ACC112 (cell line): ENCODE measurements around the gene UBQLNL.

Source experiments
- H2AFZ ChIP-seq: fragments of 200-600 bp; sonication (generic); one replicate; pipeline ENCODE4 v1.6.0; 2017; ENCODE audit warnings: antibody characterized with exemption, low read length; ENCODE audit not compliant: unreplicated experiment
- H3K27ac ChIP-seq: fragments of 200-600 bp; sonication (generic); 2 replicates; pipeline ENCODE4 v1.5.1; 2014; ENCODE audit warnings: low read depth, mild to moderate bottlenecking, antibody characterized with exemption, low read length, moderate library complexity
- H3K27me3 ChIP-seq: fragments of 200-600 bp; sonication (generic); 2 replicates; pipeline ENCODE4 v1.6.1; 2014; ENCODE audit warnings: mild to moderate bottlenecking, antibody characterized with exemption, low read length, moderate library complexity, mixed read lengths; ENCODE audit not compliant: insufficient read depth
- H3K36me3 ChIP-seq: fragments of 200-600 bp; sonication (generic); 2 replicates; pipeline ENCODE4 v1.6.1; 2016; ENCODE audit warnings: mild to moderate bottlenecking, antibody characterized with exemption, low read length, moderate library complexity, mixed read lengths; ENCODE audit not compliant: insufficient read depth
- H3K4me1 ChIP-seq: fragments of 200-600 bp; sonication (generic); one replicate; pipeline ENCODE4 v1.6.1; 2016; ENCODE audit warnings: low read length, mixed read lengths; ENCODE audit not compliant: insufficient read depth, unreplicated experiment, control insufficient read depth
- H3K4me3 ChIP-seq: fragments of 200-600 bp; sonication (generic); 2 replicates; pipeline ENCODE4 v1.5.1; 2014; ENCODE audit warnings: mild to moderate bottlenecking, low read depth, low read length
- H3K79me2 ChIP-seq: fragments of 200-600 bp; sonication (generic); one replicate; pipeline ENCODE4 v1.6.0; 2016; ENCODE audit warnings: low read length; ENCODE audit not compliant: control insufficient read depth, unreplicated experiment, insufficient read depth

The UBQLNL gene

DNA sequence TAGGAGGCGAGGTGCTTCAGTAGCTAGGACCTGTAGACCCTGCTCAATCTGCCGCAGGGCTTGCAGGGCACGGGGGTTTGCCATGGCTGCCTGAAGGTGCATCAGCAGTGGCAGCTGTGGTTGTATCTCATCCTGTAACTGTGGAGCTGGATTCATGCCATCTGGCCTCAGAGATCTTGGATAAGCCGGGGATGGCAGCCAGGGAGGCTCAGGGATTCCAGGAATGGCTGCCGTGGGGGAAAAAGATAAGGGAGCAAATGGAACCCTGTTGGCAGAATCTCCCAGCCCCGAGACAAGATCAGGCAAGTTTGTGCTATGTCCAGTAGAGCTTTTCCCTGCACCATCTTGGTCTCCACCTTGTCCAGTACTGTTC lies 8.6 kb downstream of the UBQLNL start:
- H2AFZ ChIP-seq, result no peak overlapping the region
- no peaks in the 10 kb centered on the region for H3K36me3 ChIP-seq
- H3K79me2 ChIP-seq, result no peaks in the 10 kb centered on the region
- H3K4me1 ChIP-seq, result no peaks in the 10 kb centered on the region
- H3K4me3 ChIP-seq, result no peak overlapping the region
- no peak overlapping the region for H3K27ac ChIP-seq
- H3K27me3 ChIP-seq, result peaks cover 60% of the 10 kb centered on the region

DNA sequence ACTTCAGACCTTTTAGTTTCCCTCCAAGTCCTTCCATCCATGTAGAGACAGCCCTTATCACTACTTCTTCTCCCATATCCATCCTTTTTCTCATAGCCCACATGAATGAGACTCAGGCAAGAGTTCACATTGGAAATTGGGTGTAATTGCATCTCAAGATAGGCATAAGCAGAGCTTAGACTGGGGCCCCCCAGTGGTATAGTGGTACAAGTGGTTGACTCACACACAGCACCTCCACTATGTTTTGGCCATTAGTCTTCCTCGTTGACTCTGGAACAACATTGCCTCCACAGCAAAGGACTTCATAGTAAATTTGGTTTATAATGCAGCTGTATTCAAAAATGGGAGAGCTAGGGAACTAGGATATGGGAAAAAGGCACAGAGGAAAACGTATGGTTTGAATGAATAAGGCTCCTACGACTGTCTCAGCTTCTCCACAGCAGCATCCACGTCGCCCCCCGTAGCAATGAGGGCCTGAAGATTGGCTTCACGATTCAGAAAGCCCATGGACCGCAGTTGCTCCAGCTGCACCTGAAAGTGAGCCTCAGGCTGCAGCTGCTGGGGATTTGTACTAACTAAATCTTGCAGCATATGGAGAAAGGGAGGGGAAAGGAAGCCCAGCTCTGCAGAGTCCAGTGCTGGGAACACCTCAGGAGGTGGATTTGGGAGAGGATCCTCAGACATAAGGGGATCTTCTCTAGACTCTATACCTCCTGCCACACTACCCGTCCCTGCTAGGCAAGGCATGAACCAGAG lies 9.1 kb downstream of the UBQLNL start:
- H2AFZ ChIP-seq, result no peak overlapping the region
- no peaks in the 10 kb centered on the region for H3K79me2 ChIP-seq
- no peak overlapping the region for H3K27ac ChIP-seq
- H3K27me3 ChIP-seq, result peaks cover 60% of the 10 kb centered on the region
- H3K4me3 ChIP-seq, result no peak overlapping the region
- H3K4me1 ChIP-seq, result no peaks in the 10 kb centered on the region
- no peaks in the 10 kb centered on the region for H3K36me3 ChIP-seq

DNA sequence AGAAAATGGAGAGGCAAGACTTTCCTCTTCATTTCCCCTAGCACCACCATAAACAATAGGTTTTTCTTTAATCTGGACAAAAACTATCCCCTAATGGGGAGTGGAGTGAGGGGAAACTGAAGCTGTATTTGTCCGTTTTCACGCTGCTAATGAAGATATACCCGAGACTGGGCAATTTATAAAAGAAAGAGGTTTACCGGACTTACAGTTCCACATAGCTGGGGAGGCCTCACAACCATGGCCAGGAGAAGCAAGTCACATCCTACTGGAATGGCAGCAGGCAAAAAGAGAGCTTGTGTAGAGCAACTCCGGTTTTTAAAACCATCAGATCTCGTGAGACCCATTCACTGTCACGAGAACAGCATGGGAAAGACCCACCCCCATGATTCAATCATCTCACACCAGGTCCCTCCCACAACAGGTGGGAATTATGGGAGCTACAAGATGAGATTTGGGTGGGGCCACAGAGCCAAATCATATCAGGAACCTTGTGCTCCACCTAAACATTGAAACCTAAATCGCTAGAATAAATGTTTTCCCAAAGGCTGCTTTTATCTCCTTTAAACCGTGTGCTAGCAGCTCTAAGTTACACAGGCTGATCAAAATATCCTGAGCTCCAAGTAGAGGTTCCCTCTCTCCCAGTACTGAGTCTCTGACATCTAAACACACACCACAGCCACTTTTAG lies 11.0 kb downstream of the UBQLNL start:
- Histone ChIP-seq H3K36me3 (no peaks in the 10 kb centered on the region), H3K79me2 (no peaks in the 10 kb centered on the region), H2AFZ (no peak overlapping the region), H3K27me3 (peaks cover 54% of the 10 kb centered on the region), H3K27ac (no peak overlapping the region), H3K4me1 (no peaks in the 10 kb centered on the region), H3K4me3 (no peak overlapping the region)

DNA sequence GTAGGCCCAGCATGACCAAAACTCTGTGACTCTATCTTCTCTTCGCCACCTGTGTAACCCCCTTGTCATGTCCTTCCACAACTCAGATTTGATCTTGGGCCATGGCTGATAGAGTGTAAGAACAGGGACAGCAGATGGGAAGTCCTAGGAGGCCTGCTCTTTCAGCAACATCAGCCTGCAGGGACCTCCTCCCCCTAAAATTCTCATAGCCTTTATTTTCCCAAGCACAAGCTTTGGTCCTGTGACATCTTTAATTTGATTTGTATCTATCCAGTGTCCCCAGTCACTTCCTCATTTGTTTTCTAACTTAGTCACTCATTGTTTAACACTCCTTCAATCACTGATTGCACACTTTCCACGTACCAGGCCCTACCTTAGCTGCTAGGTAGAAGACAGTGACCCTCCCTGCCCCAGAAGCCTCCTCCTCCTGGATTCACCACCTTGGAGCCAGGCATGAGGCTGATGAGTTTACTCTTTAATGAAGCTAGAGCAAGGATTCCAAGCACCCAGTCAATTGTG lies 12.0 kb downstream of the UBQLNL start:
- H3K4me3 ChIP-seq, result no peak overlapping the region
- no peaks in the 10 kb centered on the region for H3K4me1 ChIP-seq
- H3K27ac ChIP-seq, result no peak overlapping the region
- no peaks in the 10 kb centered on the region for H3K36me3 ChIP-seq
- H2AFZ ChIP-seq, result no peak overlapping the region
- peaks cover 55% of the 10 kb centered on the region for H3K27me3 ChIP-seq
- no peaks in the 10 kb centered on the region for H3K79me2 ChIP-seq

DNA sequence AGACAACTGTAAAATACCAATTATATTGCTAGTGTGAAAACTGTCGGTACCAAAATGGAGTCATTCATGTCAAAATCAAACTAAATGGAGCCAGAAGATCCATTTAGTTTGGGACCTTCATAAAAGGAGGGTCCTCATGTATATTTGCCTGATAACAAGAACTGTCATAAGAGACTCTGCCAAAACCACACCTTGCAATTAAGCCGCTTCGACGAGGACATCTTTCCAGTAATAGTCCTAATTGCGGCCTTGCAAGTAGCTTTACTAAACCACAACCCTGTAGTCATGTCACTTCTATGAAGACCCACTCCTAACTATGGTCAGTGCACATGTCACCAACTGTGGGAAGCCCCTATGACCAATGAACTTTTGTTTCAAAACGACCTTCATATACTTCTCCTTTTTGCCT lies 16.1 kb downstream of the UBQLNL start:
- Histone ChIP-seq H3K27me3 (peaks cover 53% of the 10 kb centered on the region), H3K4me3 (no peak overlapping the region), H3K36me3 (no peaks in the 10 kb centered on the region), H3K4me1 (no peaks in the 10 kb centered on the region), H3K27ac (no peak overlapping the region), H2AFZ (no peak overlapping the region), H3K79me2 (no peaks in the 10 kb centered on the region)

DNA sequence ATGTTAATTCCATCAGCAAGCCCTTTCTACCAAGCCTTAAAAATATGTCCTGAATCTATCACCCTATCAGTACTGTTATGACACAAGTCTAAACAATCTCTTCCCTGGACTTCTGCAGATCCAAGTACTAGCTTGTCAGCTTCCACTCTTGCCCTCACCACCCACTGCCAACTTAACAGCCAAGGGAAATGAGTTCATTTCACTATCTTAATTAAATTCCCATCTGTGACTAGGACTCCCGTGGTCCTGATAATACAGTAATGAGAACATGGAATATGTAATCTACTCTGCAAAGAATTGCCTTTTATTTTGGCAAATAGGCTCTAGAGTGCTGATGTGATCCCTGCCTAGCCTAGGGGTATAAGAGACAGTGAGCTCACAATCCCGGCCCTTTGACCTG lies 16.8 kb downstream of the UBQLNL start:
- H3K4me1 ChIP-seq, result no peaks in the 10 kb centered on the region
- H3K79me2 ChIP-seq, result no peaks in the 10 kb centered on the region

DNA sequence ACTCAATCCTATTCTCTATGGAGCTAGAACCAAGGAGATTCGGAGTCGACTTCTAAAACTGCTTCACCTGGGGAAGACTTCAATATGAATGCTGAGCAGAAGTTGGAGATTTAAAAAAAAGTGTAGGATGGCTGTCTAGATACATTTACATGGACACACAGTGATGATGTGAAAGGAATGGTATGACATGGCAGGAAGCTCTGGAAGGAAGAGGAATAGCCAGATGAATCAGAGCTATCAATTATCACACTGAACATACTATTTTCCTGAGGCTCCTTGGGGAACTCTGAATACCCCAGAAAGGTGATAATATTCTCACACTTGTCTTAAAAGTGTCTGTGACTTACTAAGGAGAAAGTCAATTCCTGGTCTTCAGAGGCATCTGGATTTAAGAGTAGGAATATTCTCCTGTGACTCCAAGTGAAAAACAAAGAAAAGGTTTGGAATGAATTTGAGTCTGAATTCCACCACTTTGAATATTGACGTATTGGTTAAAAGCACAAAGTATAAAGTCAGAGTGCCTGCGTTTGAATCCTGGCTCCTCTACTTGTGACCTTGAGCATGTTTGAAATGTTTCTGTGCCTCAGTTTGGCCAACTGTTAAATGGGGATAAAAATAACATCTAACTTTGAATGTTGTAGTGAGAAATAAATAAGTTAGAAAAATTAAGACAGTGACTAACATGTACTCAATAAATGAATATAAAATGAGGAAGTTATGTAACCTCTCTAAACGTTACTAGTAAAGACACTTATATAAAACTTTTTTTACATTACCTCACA lies 26.7 kb downstream of the UBQLNL start:
- H3K4me3 ChIP-seq, result no peak overlapping the region
- no peaks in the 10 kb centered on the region for H3K36me3 ChIP-seq
- peaks cover 55% of the 10 kb centered on the region for H3K27me3 ChIP-seq
- no peaks in the 10 kb centered on the region for H3K4me1 ChIP-seq
- no peak overlapping the region for H3K27ac ChIP-seq
- H2AFZ ChIP-seq, result no peak overlapping the region
- H3K79me2 ChIP-seq, result no peaks in the 10 kb centered on the region

More for the DNA sequence above, 16.8 kb downstream of the UBQLNL start:
- Histone ChIP-seq H3K27me3 (peaks cover 58% of the 10 kb centered on the region), H3K4me3 (no peak overlapping the region), H3K27ac (no peak overlapping the region), H3K36me3 (no peaks in the 10 kb centered on the region), H2AFZ (no peak overlapping the region)

DNA sequence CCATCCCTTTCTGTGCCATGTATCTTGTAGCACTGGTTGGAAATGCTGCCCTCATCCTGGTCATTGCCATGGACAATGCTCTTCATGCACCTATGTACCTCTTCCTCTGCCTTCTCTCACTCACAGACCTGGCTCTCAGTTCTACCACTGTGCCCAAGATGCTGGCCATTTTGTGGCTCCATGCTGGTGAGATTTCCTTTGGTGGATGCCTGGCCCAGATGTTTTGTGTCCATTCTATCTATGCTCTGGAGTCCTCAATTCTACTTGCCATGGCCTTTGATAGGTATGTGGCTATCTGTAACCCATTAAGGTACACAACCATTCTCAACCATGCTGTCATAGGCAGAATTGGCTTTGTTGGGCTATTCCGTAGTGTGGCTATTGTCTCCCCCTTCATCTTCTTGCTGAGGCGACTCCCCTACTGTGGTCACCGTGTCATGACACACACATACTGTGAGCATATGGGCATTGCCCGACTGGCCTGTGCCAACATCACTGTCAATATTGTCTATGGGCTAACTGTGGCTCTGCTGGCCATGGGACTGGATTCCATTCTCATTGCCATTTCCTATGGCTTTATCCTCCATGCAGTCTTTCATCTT lies 27.6 kb downstream of the UBQLNL start:
- Histone ChIP-seq H3K36me3 (no peaks in the 10 kb centered on the region), H3K27ac (no peak overlapping the region), H3K4me3 (no peak overlapping the region), H3K27me3 (peaks cover 53% of the 10 kb centered on the region), H2AFZ (no peak overlapping the region), H3K79me2 (no peaks in the 10 kb centered on the region), H3K4me1 (no peaks in the 10 kb centered on the region)

DNA sequence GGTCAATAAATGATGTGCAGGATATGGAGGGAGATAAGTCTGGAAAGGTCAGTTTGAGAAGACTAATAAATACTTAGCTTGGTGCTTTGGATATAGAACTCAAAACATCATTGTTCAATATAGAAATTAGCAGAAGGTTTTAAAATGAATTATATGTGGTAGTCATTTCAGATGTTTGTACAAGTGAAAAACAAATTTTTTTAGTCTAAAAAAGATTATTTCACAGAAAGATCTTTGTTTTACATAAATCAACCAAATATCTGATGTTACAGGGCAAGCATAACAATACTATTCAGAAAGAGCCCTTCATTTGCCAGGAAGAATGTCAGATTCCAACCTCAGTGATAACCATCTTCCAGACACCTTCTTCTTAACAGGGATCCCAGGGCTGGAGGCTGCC lies 28.1 kb downstream of the UBQLNL start, which contains the start of gene OR52D1:
Gene OR52D1 (plus strand): TSS at position 301 of the 400 bp plus-strand sequence. CDS start 22 bp downstream, at position 323.
- H3K27ac ChIP-seq, result no peak within 1 kb of the TSS
- peaks cover 53% of the 10 kb centered on the region for H3K27me3 ChIP-seq
- no peak within 1 kb of the TSS for H3K4me3 ChIP-seq
- no peaks in the 10 kb centered on the region for H3K36me3 ChIP-seq
- no peak within 1 kb of the TSS for H2AFZ ChIP-seq
- H3K79me2 ChIP-seq, result no peaks in the 10 kb centered on the region
- H3K4me1 ChIP-seq, result no peaks in the 10 kb centered on the region

DNA sequence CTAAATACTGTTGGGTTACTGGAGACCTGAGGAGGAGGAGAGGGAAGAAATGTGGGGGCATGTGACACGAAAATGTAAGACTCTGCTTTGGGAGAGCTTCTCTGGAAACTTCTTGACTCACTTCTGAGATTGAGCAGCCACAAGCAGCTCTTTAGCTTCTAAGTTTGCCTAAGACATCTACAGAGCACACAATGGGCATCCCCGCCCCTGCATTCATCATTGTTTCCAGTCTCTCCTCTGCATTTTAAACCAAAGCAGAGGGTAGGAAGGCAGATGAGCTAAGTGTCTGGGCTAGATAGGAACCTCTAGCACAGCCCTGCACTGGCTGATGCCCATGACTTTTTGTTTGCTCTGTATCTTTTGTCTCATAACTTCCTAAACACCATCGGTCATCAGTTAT lies 30.1 kb downstream of the UBQLNL start:
- H3K4me3 ChIP-seq, result no peak overlapping the region
- no peaks in the 10 kb centered on the region for H3K79me2 ChIP-seq
- H3K4me1 ChIP-seq, result no peaks in the 10 kb centered on the region
- no peak overlapping the region for H3K27ac ChIP-seq
- no peak overlapping the region for H2AFZ ChIP-seq
- H3K36me3 ChIP-seq, result no peaks in the 10 kb centered on the region
- peaks cover 37% of the 10 kb centered on the region for H3K27me3 ChIP-seq
